ENCODE results near the gene RNF208.
A peak's percentile ranks its signal among the peaks of the same experiment; 100 is the strongest.

RNF208 gene

GRCh38 chr9:137226338-137227053, 4.5 kb upstream of the RNF208 start:
- no peak for DNase-seq
- Histone ChIP-seq H2BK5ac (ENCODE audit: low read depth, low read length, poor library complexity, severe bottlenecking) (no peak overlapping the region), H3K27ac (ENCODE audit: low read length, poor library complexity, severe bottlenecking) (no peak overlapping the region), H3K9me3 (ENCODE audit: control insufficient read depth, low read length) (no peaks in the 10 kb centered on the region), H2AFZ (ENCODE audit: low read depth, low read length) (no peak overlapping the region), H3K27me3 (ENCODE audit: control insufficient read depth in 1 of 2, insufficient read depth in 1 of 2, low read length in 2 of 2) (peaks cover 0 to 36% of the 10 kb centered on the region in 2 experiments), H2BK12ac (ENCODE audit: low read length in 2 of 2) (no peak overlapping the region), H2AK5ac (ENCODE audit: low read length, severe bottlenecking) (no peak overlapping the region), H4K8ac (ENCODE audit: low read length) (peak overlapping the region; percentile 1), H3K9ac (ENCODE audit: low read length) (no peak overlapping the region), H3K4ac (ENCODE audit: low read depth in 1 of 2, low read length in 2 of 2) (no peak overlapping the region), H3K4me1 (ENCODE audit: control insufficient read depth, insufficient read depth, low read depth, low read length) (peaks cover 38% of the 10 kb centered on the region), H2BK15ac (ENCODE audit: low read depth, poor library complexity, severe bottlenecking) (no peak overlapping the region), H2BK120ac (ENCODE audit: low read depth, low read length) (no peak overlapping the region), H3K36me3 (ENCODE audit: control insufficient read depth in 1 of 2, insufficient read depth in 2 of 2, low read depth in 1 of 2, low read length in 2 of 2) (peaks cover 0 to 4% of the 10 kb centered on the region in 2 experiments), H3K14ac (ENCODE audit: low read length in 2 of 2) (no peak overlapping the region), H3K4me2 (ENCODE audit: low read length, poor library complexity, severe bottlenecking) (no peak overlapping the region), H3K4me3 (ENCODE audit: insufficient read depth in 1 of 2, low read depth in 1 of 2, low read length in 2 of 2) (no peak overlapping the region), H3K79me1 (replicated peaks; ENCODE audit: low read length, poor library complexity, severe bottlenecking) (no peaks in the 10 kb centered on the region), H3K18ac (ENCODE audit: low read depth in 1 of 2, low read length in 2 of 2) (peak overlapping the region in 1 of 2 experiments; percentile 35), H4K91ac (ENCODE audit: low read length) (peak overlapping the region; percentile 55), H3K23ac (ENCODE audit: low read length in 2 of 2) (no peak overlapping the region)
- 79% methylated on average over 16 of the region's 18 CpGs for WGBS

DNA sequence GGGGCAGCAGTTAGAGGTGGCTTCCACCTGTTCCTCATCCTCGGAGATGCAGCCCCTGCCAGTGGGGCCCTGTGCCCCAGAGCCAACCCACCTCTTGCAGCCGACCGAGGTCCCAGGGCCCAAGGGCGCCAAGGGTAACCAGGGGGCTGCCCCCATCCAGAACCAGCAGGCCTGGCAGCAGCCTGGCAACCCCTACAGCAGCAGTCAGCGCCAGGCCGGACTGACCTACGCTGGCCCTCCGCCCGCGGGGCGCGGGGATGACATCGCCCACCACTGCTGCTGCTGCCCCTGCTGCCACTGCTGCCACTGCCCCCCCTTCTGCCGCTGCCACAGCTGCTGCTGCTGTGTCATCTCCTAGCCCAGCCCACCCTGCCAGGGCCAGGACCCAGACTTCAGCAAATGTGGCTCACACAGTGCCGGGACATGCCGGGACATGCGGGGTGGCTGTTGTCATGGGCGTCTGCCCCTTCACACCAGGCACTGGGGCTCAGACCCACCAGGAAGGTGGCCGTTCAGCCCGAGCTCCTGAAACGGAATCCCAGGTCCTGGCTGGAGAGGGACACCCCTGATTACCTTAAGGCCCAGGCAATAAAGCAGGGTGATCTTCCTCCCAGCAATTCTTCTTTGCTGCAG, 3.8 kb upstream of the RNF208 start:
- Histone ChIP-seq H3K14ac (ENCODE audit: low read length in 2 of 2) (no peak overlapping the region), H2AFZ (ENCODE audit: low read depth, low read length) (no peak overlapping the region), H2BK5ac (ENCODE audit: low read depth, low read length, poor library complexity, severe bottlenecking) (no peak overlapping the region), H3K79me1 (replicated peaks; ENCODE audit: low read length, poor library complexity, severe bottlenecking) (no peaks in the 10 kb centered on the region), H3K4me2 (ENCODE audit: low read length, poor library complexity, severe bottlenecking) (no peak overlapping the region), H3K18ac (ENCODE audit: low read depth in 1 of 2, low read length in 2 of 2) (no peak overlapping the region), H2AK5ac (ENCODE audit: low read length, severe bottlenecking) (no peak overlapping the region), H2BK12ac (ENCODE audit: low read length in 2 of 2) (no peak overlapping the region), H2BK120ac (ENCODE audit: low read depth, low read length) (no peak overlapping the region), H3K9ac (ENCODE audit: low read length) (no peak overlapping the region), H3K4me3 (ENCODE audit: insufficient read depth in 1 of 2, low read depth in 1 of 2, low read length in 2 of 2) (no peak overlapping the region), H4K91ac (ENCODE audit: low read length) (peak overlapping the region; percentile 54), H3K36me3 (ENCODE audit: control insufficient read depth in 1 of 2, insufficient read depth in 2 of 2, low read depth in 1 of 2, low read length in 2 of 2) (peaks cover 0 to 4% of the 10 kb centered on the region in 2 experiments), H3K9me3 (ENCODE audit: control insufficient read depth, low read length) (no peaks in the 10 kb centered on the region), H3K4me1 (ENCODE audit: control insufficient read depth, insufficient read depth, low read depth, low read length) (peaks cover 41% of the 10 kb centered on the region), H3K27me3 (ENCODE audit: control insufficient read depth in 1 of 2, insufficient read depth in 1 of 2, low read length in 2 of 2) (peaks cover 0 to 29% of the 10 kb centered on the region in 2 experiments), H3K27ac (ENCODE audit: low read length, poor library complexity, severe bottlenecking) (no peak overlapping the region), H3K23ac (ENCODE audit: low read length in 2 of 2) (no peak overlapping the region), H2BK15ac (ENCODE audit: low read depth, poor library complexity, severe bottlenecking) (no peak overlapping the region), H4K8ac (ENCODE audit: low read length) (no peak overlapping the region), H3K4ac (ENCODE audit: low read depth in 1 of 2, low read length in 2 of 2) (peak overlapping the region in 1 of 2 experiments; percentile 9)
- no peak for DNase-seq
- 87% methylated on average over 21 of the region's 21 CpGs for WGBS

- H3K9ac ChIP-seq (ENCODE audit: low read length), result peak within 1 kb of the TSS; percentile 92
- H3K18ac ChIP-seq (ENCODE audit: low read depth in 1 of 2, low read length in 2 of 2), result no peak within 1 kb of the TSS
- no peak within 1 kb of the TSS for H2BK5ac ChIP-seq (ENCODE audit: low read depth, low read length, poor library complexity, severe bottlenecking)
- H2BK120ac ChIP-seq (ENCODE audit: low read depth, low read length), result no peak within 1 kb of the TSS
- H3K79me1 ChIP-seq (replicated peaks; ENCODE audit: low read length, poor library complexity, severe bottlenecking), result no peaks in the 10 kb centered on the region
- no peak within 1 kb of the TSS for H2AFZ ChIP-seq (ENCODE audit: low read depth, low read length)
- peak within 1 kb of the TSS; percentile 86 for H4K91ac ChIP-seq (ENCODE audit: low read length)
- H2BK12ac ChIP-seq (ENCODE audit: low read length in 2 of 2), result no peak within 1 kb of the TSS
- no peaks in the 10 kb centered on the region for H3K9me3 ChIP-seq (ENCODE audit: control insufficient read depth, low read length)
- H3K27ac ChIP-seq (ENCODE audit: low read length, poor library complexity, severe bottlenecking), result no peak within 1 kb of the TSS
- peaks cover 0 to 7% of the 10 kb centered on the region in 2 experiments for H3K36me3 ChIP-seq (ENCODE audit: control insufficient read depth in 1 of 2, insufficient read depth in 2 of 2, low read depth in 1 of 2, low read length in 2 of 2)
- H3K4me2 ChIP-seq (ENCODE audit: low read length, poor library complexity, severe bottlenecking), result peak within 1 kb of the TSS; percentile 85
- H2AK5ac ChIP-seq (ENCODE audit: low read length, severe bottlenecking), result no peak within 1 kb of the TSS
- peaks cover 0 to 21% of the 10 kb centered on the region in 2 experiments for H3K27me3 ChIP-seq (ENCODE audit: control insufficient read depth in 1 of 2, insufficient read depth in 1 of 2, low read length in 2 of 2)
- H2BK15ac ChIP-seq (ENCODE audit: low read depth, poor library complexity, severe bottlenecking), result no peak within 1 kb of the TSS
- H3K4me3 ChIP-seq (ENCODE audit: insufficient read depth in 1 of 2, low read depth in 1 of 2, low read length in 2 of 2), result peak within 1 kb of the TSS; percentile 71 to 86
- H3K23ac ChIP-seq (ENCODE audit: low read length in 2 of 2), result no peak within 1 kb of the TSS
- H4K8ac ChIP-seq (ENCODE audit: low read length), result peak within 1 kb of the TSS; percentile 91
- H3K4me1 ChIP-seq (ENCODE audit: control insufficient read depth, insufficient read depth, low read depth, low read length), result peaks cover 46% of the 10 kb centered on the region
- 80% methylated on average over 23 of the region's 23 CpGs for WGBS
- H3K4ac ChIP-seq (ENCODE audit: low read depth in 1 of 2, low read length in 2 of 2), result peak within 1 kb of the TSS; percentile 9 to 90
- no peak for DNase-seq
- no peak within 1 kb of the TSS for H3K14ac ChIP-seq (ENCODE audit: low read length in 2 of 2)
These were observed 3.0 kb upstream of the RNF208 start, which contains the start of gene CYSRT1 for GRCh38 chr9:137224830-137225694. Gene CYSRT1, plus strand, starts transcription at chr9:137225174. Its CDS starts 448 bp downstream, at chr9:137225622.
